C4-2B (cell line): ENCODE data around the gene GAB3.

Experiments
- H3K27ac ChIP-seq: fragments of 450-650 bp; 2 replicates; pipeline ENCODE4 v1.5.1; 2017
- CTCF ChIP-seq: fragments of 450-650 bp; conservative IDR thresholded peaks from 2 replicates; pipeline ENCODE4 v1.5.1; 2017; ENCODE audit warnings: mild to moderate bottlenecking
- ZFX ChIP-seq: fragments of 450-650 bp; IDR thresholded peaks from 2 replicates; pipeline ENCODE4 v1.6.1; 2017

The GAB3 gene

GRCh38 chrX:154660541-154660940 is 90.3 kb downstream of the GAB3 start:
- no peak overlapping the region for H3K27ac ChIP-seq
- no peak for TF ChIP-seq ZFX
- TF ChIP-seq CTCF = no peak

- TF ChIP-seq CTCF (no peak), ZFX (no peak)
- H3K27ac ChIP-seq = no peak overlapping the region
Measured at GRCh38 chrX:154658957-154659356, 91.9 kb downstream of the GAB3 start.

GRCh38 chrX:154658187-154658586 is 92.7 kb downstream of the GAB3 start:
- TF ChIP-seq ZFX = no peak
- no peak for TF ChIP-seq CTCF

GRCh38 chrX:154657226-154657805 is 93.6 kb downstream of the GAB3 start:
- TF ChIP-seq ZFX (no peak), CTCF (no peak)
- no peak overlapping the region for H3K27ac ChIP-seq

More at GRCh38 chrX:154658187-154658586, 92.7 kb downstream of the GAB3 start:
- H3K27ac ChIP-seq = no peak overlapping the region

- H3K27ac ChIP-seq = no peak overlapping the region
- TF ChIP-seq CTCF = no peak
- no peak for TF ChIP-seq ZFX
Measured at GRCh38 chrX:154655786-154656185, 95.1 kb downstream of the GAB3 start.

GRCh38 chrX:154655346-154655745 is 95.5 kb downstream of the GAB3 start:
- no peak for TF ChIP-seq ZFX
- no peak for TF ChIP-seq CTCF
- H3K27ac ChIP-seq = no peak overlapping the region

GRCh38 chrX:154654925-154655324 is 96.0 kb downstream of the GAB3 start:
- no peak overlapping the region for H3K27ac ChIP-seq
- TF ChIP-seq CTCF (no peak), ZFX (no peak)
